GM13976 (cell line): ENCODE results near the gene PHTF1.

Source experiments
- DNase-seq: peaks from one replicate; pipeline ENCODE4 v3.0.0; 2012; ENCODE audit warnings: low spot score
- CTCF ChIP-seq: IDR thresholded peaks from 2 replicates; pipeline ENCODE4 v1.5.1; 2012; ENCODE audit warnings: borderline replicate concordance, mild to moderate bottlenecking; ENCODE audit not compliant: insufficient read depth; ENCODE audit errors: extremely low read depth, missing control alignments, control extremely low read depth
- in situ Hi-C: fragments of 300-500 bp; cut with MboI; formaldehyde crosslinking; loops from one replicate; pipeline ENCODE4 v1.12.0; 2022; ENCODE audit warnings: low sequenced_read_pairs, mixed read lengths, inconsistent platforms; ENCODE audit not compliant: unreplicated experiment

Gene PHTF1

GRCh38 chr1:113663165-113663951 lies 95.9 kb downstream of the PHTF1 start:
- no peak for TF ChIP-seq CTCF
- no peak for DNase-seq
- in situ Hi-C loops, result no loop called here

- TF ChIP-seq CTCF, result no peak
- DNase-seq, result no peak
- in situ Hi-C loops, result no loop called here
These were observed 97.2 kb downstream of the PHTF1 start for GRCh38 chr1:113662101-113662500.

GRCh38 chr1:113660088-113660487 lies 99.2 kb downstream of the PHTF1 start:
- in situ Hi-C loops, result no loop called here
- no peak for DNase-seq
- TF ChIP-seq CTCF, result no peak

GRCh38 chr1:113659556-113659955 lies 99.7 kb downstream of the PHTF1 start:
- in situ Hi-C loops, result no loop called here
- TF ChIP-seq CTCF, result no peak
- no peak for DNase-seq

GRCh38 chr1:113659035-113659434 lies 100.3 kb downstream of the PHTF1 start:
- DNase-seq, result no peak
- in situ Hi-C loops, result no loop called here
- no peak for TF ChIP-seq CTCF

GRCh38 chr1:113657556-113658063 lies 101.7 kb downstream of the PHTF1 start:
- no peak for TF ChIP-seq CTCF
- in situ Hi-C loops, result no loop called here
- no peak for DNase-seq

- no peak for DNase-seq
- in situ Hi-C loops, result no loop called here
- no peak for TF ChIP-seq CTCF
These were observed 102.2 kb downstream of the PHTF1 start for GRCh38 chr1:113657126-113657525.
